ENCODE results near the gene PYGL.
A peak's percentile ranks its signal among the peaks of the same experiment; 100 is the strongest.
"Not testable (repeated sequence)": the region's sequence is repeated elsewhere in the genome, so short reads cannot be mapped to it uniquely, and the experiment has no call there.

Gene PYGL

GRCh38 chr14:50943943-50944646, at the start of gene PYGL:
Gene PYGL (minus strand): TSS chr14:50944483. CDS start chr14:50944403, 80 bp downstream.
- no peak for DNase-seq

- no peak for DNase-seq
Observed at GRCh38 chr14:50985859-50986331, 41.6 kb upstream of the PYGL start.

- DNase-seq = no peak
Observed at GRCh38 chr14:50985124-50985858, 41.0 kb upstream of the PYGL start.

- DNase-seq = no peak
Observed at GRCh38 chr14:50984036-50984710, 39.9 kb upstream of the PYGL start.

- no peak for DNase-seq
Observed at GRCh38 chr14:50979941-50980850, 35.9 kb upstream of the PYGL start.

GRCh38 chr14:50978888-50979287, 34.6 kb upstream of the PYGL start:
- DNase-seq = no peak

GRCh38 chr14:50978529-50978871, 34.2 kb upstream of the PYGL start:
- DNase-seq = no peak

- DNase-seq = no peak
Observed at GRCh38 chr14:50977863-50978528, 33.7 kb upstream of the PYGL start.

GRCh38 chr14:50974118-50974517, 29.8 kb upstream of the PYGL start:
- no peak for DNase-seq

GRCh38 chr14:50972734-50973133, 28.5 kb upstream of the PYGL start:
- DNase-seq = no peak

GRCh38 chr14:50970886-50971781, 26.9 kb upstream of the PYGL start:
- DNase-seq = peak; percentile 10

- no peak for DNase-seq
Observed at GRCh38 chr14:50967790-50968189, 23.5 kb upstream of the PYGL start.

GRCh38 chr14:50967103-50967502, 22.8 kb upstream of the PYGL start:
- DNase-seq = no peak

- DNase-seq = no peak
Observed at GRCh38 chr14:50964683-50965390, 20.6 kb upstream of the PYGL start.

GRCh38 chr14:50963919-50964318, 19.6 kb upstream of the PYGL start:
- no peak for DNase-seq

- no peak for DNase-seq
Observed at GRCh38 chr14:50961605-50962221, 17.4 kb upstream of the PYGL start.

GRCh38 chr14:50957296-50957695, 13.0 kb upstream of the PYGL start:
- no peak for DNase-seq

- DNase-seq = not testable (repeated sequence)
Observed at GRCh38 chr14:50956421-50956820, 12.1 kb upstream of the PYGL start.

GRCh38 chr14:50955373-50956043, 11.2 kb upstream of the PYGL start:
- DNase-seq = peak; percentile 25
